ENCODE measurements around the gene HNRNPU.

- TF ChIP-seq POLR2AphosphoS5 (IDR thresholded peaks at IDR 0.05) (no peak), EP300 (IDR thresholded peaks at IDR 0.05) (no peak), CTCF (IDR thresholded peaks at IDR 0.05) (no peak), POLR2A (IDR thresholded peaks at IDR 0.05) (no peak)
These were observed 57.2 kb downstream of the HNRNPU start for GRCh38 chr1:244807138-244807537.
